Head of caudate nucleus (tissue), 42 donors: ENCODE results near the gene GHRL.
A peak's percentile ranks its signal among the peaks of the same experiment; 100 is the strongest.

Experiments used
- DNase-seq, 42 donors: peaks; one replicate each; pipeline versions ENCODE4 v3.0.0 to v3.0.0-alpha.2; 2020 to 2021; ENCODE audit warnings: mixed read lengths in 7 of 42
- intact Hi-C: fragments of 100-400 bp; cut with DNase I; formaldehyde crosslinking; loops from one replicate; pipeline ENCODE4 v1.15.0; 2022

Gene GHRL

GRCh38 chr3:10255835-10256234 is 36.9 kb downstream of the GHRL start:
- no peak for DNase-seq
- intact Hi-C loops, result no loop called here

- intact Hi-C loops, result no loop called here
- no peak for DNase-seq
Observed at GRCh38 chr3:10253731-10254130, 39.0 kb downstream of the GHRL start.

DNA sequence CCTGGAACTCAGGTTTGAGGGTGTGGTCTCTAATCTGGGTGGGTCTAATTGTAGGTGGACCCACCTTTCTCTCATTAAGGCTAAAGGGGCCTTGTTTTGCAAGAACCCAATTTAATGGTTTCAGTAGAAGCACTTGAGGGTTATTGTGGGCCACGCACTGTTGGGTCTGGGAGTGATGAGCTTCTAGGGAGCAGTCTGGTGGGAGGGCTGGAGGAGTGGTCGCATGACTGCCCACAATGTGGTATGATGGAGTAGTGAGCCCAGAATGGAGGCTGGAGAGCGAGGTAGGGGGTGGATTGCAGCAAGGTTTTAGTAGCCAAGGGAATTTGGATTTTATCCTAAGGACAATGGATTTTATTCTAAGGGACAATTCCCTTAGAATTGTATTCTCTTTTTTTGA is 41.7 kb downstream of the GHRL start:
- intact Hi-C loops, result no loop called here
- peak in 1 of 42 donors; percentile 19 for DNase-seq

DNA sequence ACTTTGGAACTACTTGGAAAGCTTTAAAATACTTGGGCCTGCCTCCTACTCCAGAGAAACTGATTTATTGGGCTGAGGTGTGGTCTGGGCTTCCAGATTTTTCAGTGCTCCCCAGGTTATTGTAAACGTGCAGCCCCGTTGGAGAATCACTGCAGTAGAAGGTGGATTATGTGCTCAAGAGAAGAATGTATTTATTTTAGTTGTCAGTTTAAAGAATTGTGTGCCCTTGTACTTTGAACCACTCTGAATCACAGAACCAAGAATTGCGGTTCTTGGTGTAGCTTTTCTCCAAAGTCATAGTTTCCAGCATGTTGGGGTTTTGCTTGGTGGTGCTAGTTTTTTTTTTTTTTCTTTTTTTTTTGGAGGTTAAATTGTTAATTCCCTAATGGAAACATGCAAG is 42.9 kb downstream of the GHRL start:
- intact Hi-C loops, result no loop called here
- DNase-seq, result no peak

- intact Hi-C loops, result no loop called here
- DNase-seq, result peak in 41 of 42 donors; percentile 3 to 78 (median 50)
Observed at GRCh38 chr3:10248984-10249748, 43.6 kb downstream of the GHRL start.

DNA sequence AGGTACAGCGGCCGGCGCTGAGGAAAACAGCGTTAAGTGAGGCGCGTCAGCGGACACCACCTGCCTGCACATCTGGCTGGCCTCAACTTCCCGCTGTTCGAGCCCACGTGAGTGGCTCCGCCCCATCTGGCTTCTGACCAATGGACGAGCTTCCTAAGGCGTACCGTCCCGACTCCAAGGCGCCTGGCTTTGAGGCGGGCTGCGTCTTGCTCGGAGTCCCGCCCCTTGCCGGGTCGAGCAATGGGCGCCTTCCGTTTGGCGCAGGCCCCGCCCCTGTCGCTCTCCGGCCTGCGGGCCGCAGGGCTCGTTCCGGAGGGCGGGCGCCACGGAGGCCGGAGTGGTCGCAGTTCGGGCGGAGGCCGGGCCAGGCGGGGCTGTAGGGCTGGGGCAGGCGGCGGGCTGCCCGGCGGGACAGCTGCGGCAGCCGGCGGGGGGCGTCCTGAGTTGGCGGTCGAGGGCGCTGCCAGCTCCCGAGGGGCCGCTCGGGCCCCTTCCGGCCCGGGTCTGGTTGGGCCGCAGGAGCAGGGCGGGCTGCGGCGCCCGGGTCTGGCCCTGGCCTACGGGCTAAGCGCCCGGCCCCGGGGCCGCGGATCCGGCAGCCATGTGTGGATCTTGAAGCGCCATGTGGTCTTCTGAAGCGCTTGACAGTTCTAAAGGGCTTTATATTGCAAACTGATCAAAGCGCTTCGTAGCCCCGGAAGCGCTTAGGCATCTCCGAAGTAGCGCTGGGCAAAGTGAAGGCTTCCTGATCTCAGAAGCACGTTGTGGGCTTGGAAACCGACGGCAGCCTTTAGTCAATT is 44.4 kb downstream of the GHRL start, which contains the start of gene TATDN2:
TSS of gene TATDN2 (plus strand) at position 276 of the 800 bp plus-strand sequence. CDS start 742 bp downstream, outside the sequence.
- DNase-seq, result peak; percentile 82 to 97 (median 92)
- intact Hi-C loops, result no loop called here

GRCh38 chr3:10247679-10248183 is 45.0 kb downstream of the GHRL start:
- intact Hi-C loops, result no loop called here
- peak in 2 of 42 donors; percentile 34 to 44 for DNase-seq

- DNase-seq, result no peak
- intact Hi-C loops, result no loop called here
Observed at GRCh38 chr3:10245081-10245712, 47.5 kb downstream of the GHRL start.

GRCh38 chr3:10244009-10244408 is 48.7 kb downstream of the GHRL start:
- DNase-seq, result no peak
- intact Hi-C loops, result no loop called here

GRCh38 chr3:10242182-10243065 is 50.3 kb downstream of the GHRL start:
- intact Hi-C loops, result no loop called here
- peak in 4 of 42 donors; percentile 12 to 39 (median 26) for DNase-seq

DNA sequence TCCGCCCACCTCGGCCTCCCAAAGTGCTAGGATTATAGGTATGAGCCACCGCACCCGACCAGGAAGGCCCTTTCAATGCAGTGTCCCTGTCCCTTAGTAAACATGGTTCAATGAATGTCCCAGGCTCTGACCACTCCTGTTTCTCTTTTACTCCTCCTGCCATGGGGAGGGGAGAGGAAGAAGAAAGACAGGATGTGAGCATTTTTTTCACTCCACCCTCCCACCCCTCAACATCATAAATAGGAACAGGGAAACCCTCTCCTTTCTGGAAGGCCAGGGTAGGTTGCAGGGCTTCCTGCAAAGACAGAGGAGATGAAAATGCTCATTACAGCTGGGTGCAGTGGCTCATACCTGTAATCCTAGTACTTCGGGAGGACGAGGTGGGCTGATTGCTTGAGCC is 51.9 kb downstream of the GHRL start:
- DNase-seq, result peak in 1 of 42 donors; percentile 20
- intact Hi-C loops, result no loop called here

DNA sequence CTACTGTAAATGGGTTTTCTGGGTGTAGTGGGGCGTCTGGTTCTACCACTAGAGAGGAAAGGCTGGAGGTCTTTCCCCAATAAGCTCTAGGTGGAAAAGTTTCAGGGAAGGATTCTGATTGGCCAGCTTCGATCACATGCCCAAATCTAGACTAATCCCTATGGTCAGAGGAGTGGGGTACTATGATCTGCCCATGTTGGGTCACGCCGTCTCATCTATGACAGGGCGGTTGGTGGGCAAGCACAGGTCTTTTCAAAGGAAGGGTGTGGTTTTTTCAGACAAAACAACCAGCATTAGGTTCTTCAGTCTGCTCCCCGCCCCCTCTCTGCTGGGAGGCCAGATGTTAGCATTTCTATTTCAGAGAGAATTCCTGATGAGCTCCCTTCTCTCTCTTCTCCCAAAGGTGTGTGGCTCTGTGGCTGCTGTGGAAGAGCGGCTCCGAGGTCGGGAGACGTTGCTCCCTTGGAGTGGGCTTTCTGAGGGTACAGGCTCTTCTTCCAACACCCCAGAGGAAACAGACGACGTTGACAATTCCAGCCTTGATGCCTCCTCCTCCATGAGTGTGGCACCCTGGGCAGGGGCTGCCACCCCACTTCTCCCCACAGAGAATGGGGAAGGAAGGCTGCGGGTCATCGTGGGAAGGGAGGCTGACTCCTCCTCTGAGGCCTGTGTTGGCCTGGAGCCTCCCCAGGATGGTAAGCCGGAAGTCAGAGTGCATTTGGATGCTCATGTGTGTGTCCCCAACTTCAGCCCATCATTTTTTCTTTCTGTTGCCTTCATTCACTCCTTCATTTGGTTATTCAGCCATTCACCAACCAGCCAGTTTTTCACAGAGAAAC is 54.2 kb downstream of the GHRL start:
- DNase-seq, result no peak
- intact Hi-C loops, result no loop called here
